C4-2B (cell line): ENCODE results near the gene CPTP.

Source experiments
- CTCF ChIP-seq: fragments of 450-650 bp; conservative IDR thresholded peaks from 2 replicates; pipeline ENCODE4 v1.5.1; 2017; ENCODE audit warnings: mild to moderate bottlenecking
- ZFX ChIP-seq: fragments of 450-650 bp; IDR thresholded peaks from 2 replicates; pipeline ENCODE4 v1.6.1; 2017

GRCh38 chr1:1360506-1361169 lies 36.0 kb downstream of the CPTP start:
- TF ChIP-seq CTCF (no peak), ZFX (no peak)
